ENCODE measurements around the gene RCCD1.

DNA sequence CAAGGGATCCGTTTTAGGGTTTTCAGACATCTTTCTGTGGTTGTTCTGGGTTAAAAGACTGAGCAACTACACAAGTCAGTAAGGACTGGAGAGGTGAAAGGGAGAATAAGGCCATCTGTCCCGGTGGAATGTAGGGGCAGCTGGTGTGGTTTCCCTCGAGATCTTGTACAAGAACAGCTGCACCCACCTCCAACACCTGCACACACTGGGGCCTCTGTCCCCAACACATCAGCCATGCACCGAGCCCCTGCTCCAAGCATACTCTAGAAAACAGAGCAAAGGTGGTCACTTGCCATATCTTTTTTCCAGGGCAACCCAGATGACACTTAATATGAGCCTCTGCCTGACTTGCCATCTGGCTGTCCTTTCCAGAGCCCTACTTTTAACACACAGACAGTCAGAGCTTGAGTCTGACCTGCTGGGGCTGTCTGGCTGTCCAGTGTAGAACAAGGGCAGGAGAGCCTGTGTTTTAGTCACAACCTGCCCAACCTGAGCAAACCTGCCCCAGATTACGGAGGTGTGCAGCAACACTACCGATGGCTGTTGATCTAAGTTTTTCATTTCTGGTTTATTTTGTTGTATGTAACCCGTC is 39.4 kb upstream of the RCCD1 start:
- TF ChIP-seq, protein P1, sequence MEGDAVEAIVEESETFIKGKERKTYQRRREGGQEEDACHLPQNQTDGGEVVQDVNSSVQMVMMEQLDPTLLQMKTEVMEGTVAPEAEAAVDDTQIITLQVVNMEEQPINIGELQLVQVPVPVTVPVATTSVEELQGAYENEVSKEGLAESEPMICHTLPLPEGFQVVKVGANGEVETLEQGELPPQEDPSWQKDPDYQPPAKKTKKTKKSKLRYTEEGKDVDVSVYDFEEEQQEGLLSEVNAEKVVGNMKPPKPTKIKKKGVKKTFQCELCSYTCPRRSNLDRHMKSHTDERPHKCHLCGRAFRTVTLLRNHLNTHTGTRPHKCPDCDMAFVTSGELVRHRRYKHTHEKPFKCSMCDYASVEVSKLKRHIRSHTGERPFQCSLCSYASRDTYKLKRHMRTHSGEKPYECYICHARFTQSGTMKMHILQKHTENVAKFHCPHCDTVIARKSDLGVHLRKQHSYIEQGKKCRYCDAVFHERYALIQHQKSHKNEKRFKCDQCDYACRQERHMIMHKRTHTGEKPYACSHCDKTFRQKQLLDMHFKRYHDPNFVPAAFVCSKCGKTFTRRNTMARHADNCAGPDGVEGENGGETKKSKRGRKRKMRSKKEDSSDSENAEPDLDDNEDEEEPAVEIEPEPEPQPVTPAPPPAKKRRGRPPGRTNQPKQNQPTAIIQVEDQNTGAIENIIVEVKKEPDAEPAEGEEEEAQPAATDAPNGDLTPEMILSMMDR (IDR thresholded peaks at IDR 0.05): no peak
- TF ChIP-seq POLR2A (IDR thresholded peaks at IDR 0.05): no peak
